Measurements from ENCODE around the gene TMC4. TPM values are rescaled to one million over a fixed set of nuclear protein-coding genes. Genes with fewer than 3 reads are reported as not detected.

TMC4 gene
- total and polyA plus RNA-seq, 12 donors = 0.48 to 18.2 (median 1.3) TPM

GRCh38 chr19:54152267-54152666 is 20.7 kb downstream of the TMC4 start:
- WGBS, 4 donors = 87% methylated on average over 7 to 12 of the region's 12 CpGs; no CpG with 5 or more reads in 1 of the 4 donors
- Histone ChIP-seq H3K36me3 (replicated peaks in 1 of 2) (peaks cover 0 to 100% of the 10 kb centered on the region in 2 donors), H3K4me3 (no peak overlapping the region), H3K4me1 (replicated peaks in 1 of 2) (no peaks in the 10 kb centered on the region), H3K27ac (peak overlapping the region in 1 of 5 donors; percentile 21), H3K27me3 (no peaks in the 10 kb centered on the region), H3K9me3 (replicated peaks in 1 of 3) (no peaks in the 10 kb centered on the region)
- intact Hi-C loops (cut with DNase I) = no loop called here
- DNase-seq = no peak
- TF ChIP-seq POLR2A (IDR thresholded peaks at IDR 0.05) (no peak), CTCF (IDR thresholded peaks at IDR 0.05) (no peak)

GRCh38 chr19:54151362-54152035 is 21.5 kb downstream of the TMC4 start:
- Histone ChIP-seq H3K9me3 (replicated peaks in 1 of 3) (no peaks in the 10 kb centered on the region), H3K27me3 (no peaks in the 10 kb centered on the region), H3K4me3 (no peak overlapping the region), H3K4me1 (replicated peaks in 1 of 2) (no peaks in the 10 kb centered on the region), H3K36me3 (replicated peaks in 1 of 2) (peaks cover 0 to 100% of the 10 kb centered on the region in 2 donors), H3K27ac (no peak overlapping the region)
- intact Hi-C loops (cut with DNase I) = no loop called here
- TF ChIP-seq POLR2A (IDR thresholded peaks at IDR 0.05) = no peak
- no peak for TF ChIP-seq CTCF (IDR thresholded peaks at IDR 0.05)
- WGBS, 4 donors = 83 to 88% (median 87%) methylated on average over 20 to 23 of the region's 23 CpGs
- DNase-seq = no peak

GRCh38 chr19:54149021-54149812 is 23.7 kb downstream of the TMC4 start:
- intact Hi-C loops (cut with DNase I) = no loop called here
- Histone ChIP-seq H3K27me3 (no peaks in the 10 kb centered on the region), H3K27ac (no peak overlapping the region), H3K36me3 (replicated peaks in 1 of 2) (peaks cover 0 to 100% of the 10 kb centered on the region in 2 donors), H3K9me3 (replicated peaks in 1 of 3) (no peaks in the 10 kb centered on the region), H3K4me3 (no peak overlapping the region), H3K4me1 (replicated peaks in 1 of 2) (no peaks in the 10 kb centered on the region)
- 80 to 90% (median 85%) methylated on average over 9 to 12 of the region's 12 CpGs for WGBS, 4 donors
- TF ChIP-seq POLR2A (IDR thresholded peaks at IDR 0.05) = no peak
- TF ChIP-seq CTCF (IDR thresholded peaks at IDR 0.05) = no peak
- DNase-seq = no peak

GRCh38 chr19:54148158-54148557 is 24.8 kb downstream of the TMC4 start:
- no peak for DNase-seq
- Histone ChIP-seq H3K4me3 (no peak overlapping the region), H3K36me3 (replicated peaks in 1 of 2) (peaks cover 0 to 100% of the 10 kb centered on the region in 2 donors), H3K27ac (peak overlapping the region in 1 of 5 donors; percentile 31), H3K4me1 (replicated peaks in 1 of 2) (no peaks in the 10 kb centered on the region), H3K27me3 (no peaks in the 10 kb centered on the region), H3K9me3 (replicated peaks in 1 of 3) (no peaks in the 10 kb centered on the region)
- no peak for TF ChIP-seq POLR2A (IDR thresholded peaks at IDR 0.05)
- TF ChIP-seq CTCF (IDR thresholded peaks at IDR 0.05) = no peak
- intact Hi-C loops (cut with DNase I) = no loop called here
- WGBS, 4 donors = 79 to 93% (median 84%) methylated on average over 9 to 19 of the region's 19 CpGs

Data from adrenal gland (tissue), 12 donors.